Caco-2 (cell line): ENCODE results near the gene CD8A. TPM values are rescaled to one million over a fixed set of nuclear protein-coding genes. Genes with fewer than 3 reads are reported as not detected.
A peak's percentile ranks its signal among the peaks of the same experiment; 100 is the strongest.

Experiments
- BruUV-seq: library from RNA; stranded (reverse); fragments of 400-500 nt; replicated peaks from 2 replicates; lab custom pipeline; 2021; lab: Mats Ljungman, UMichigan
- CTCF ChIA-PET: fragments of 300-600 bp; sonication (Branson Sonifier 250); formaldehyde crosslinking; loops from one replicate; lab custom pipeline; 2022; ENCODE audit warnings: antibody characterized with exemption; lab: Charles Lee
- POLR2A ChIA-PET: fragments of 300-600 bp; sonication (Branson Sonifier 250); formaldehyde crosslinking; loops from one replicate; lab custom pipeline; 2022; ENCODE audit warnings: antibody characterized with exemption; lab: Charles Lee
- DNase-seq, 2 experiments: peaks; one replicate each; pipeline versions ENCODE4 v3.0.0 to v3.0.0-alpha.2; 2020 to 2022
- H3K27me3 ChIP-seq: replicated peaks from 2 replicates; pipeline ENCODE4 v1.6.0; 2011; ENCODE audit warnings: low read length; ENCODE audit not compliant: control insufficient read depth, insufficient read depth
- H3K36me3 ChIP-seq: 2 replicates; pipeline ENCODE4 v1.5.1; 2011; ENCODE audit warnings: low read length; ENCODE audit not compliant: control insufficient read depth, insufficient read depth
- H3K4me1 ChIP-seq: fragments of 250-450 bp; sonication (Bioruptor Pico); 2 replicates; pipeline ENCODE4 v1.5.1; 2020; ENCODE audit warnings: mild to moderate bottlenecking
- H3K4me3 ChIP-seq: 2 replicates; pipeline ENCODE4 v1.5.1; 2011; ENCODE audit warnings: low read depth, mild to moderate bottlenecking, control low read depth, low read length
- H3K9me3 ChIP-seq: fragments of 250-450 bp; sonication (Bioruptor Pico); 2 replicates; pipeline ENCODE4 v1.5.1; 2020; ENCODE audit warnings: mild to moderate bottlenecking, moderate library complexity
- H3K27ac Mint-ChIP-seq: one replicate; pipeline ENCODE4 v1.8.0; 2022; ENCODE audit warnings: mixed read lengths; ENCODE audit not compliant: unreplicated experiment
- H3K27me3 Mint-ChIP-seq: one replicate; pipeline ENCODE4 v1.8.0; 2022; ENCODE audit warnings: mixed read lengths; ENCODE audit not compliant: insufficient read depth, unreplicated experiment
- H3K36me3 Mint-ChIP-seq: one replicate; pipeline ENCODE4 v1.8.0; 2022; ENCODE audit warnings: mild to moderate bottlenecking, mixed read lengths; ENCODE audit not compliant: insufficient read depth, unreplicated experiment
- H3K4me1 Mint-ChIP-seq: one replicate; pipeline ENCODE4 v1.8.0; 2022; ENCODE audit warnings: low read depth, mixed read lengths; ENCODE audit not compliant: unreplicated experiment
- H3K4me3 Mint-ChIP-seq: one replicate; pipeline ENCODE4 v1.8.0; 2022; ENCODE audit warnings: mild to moderate bottlenecking, moderate library complexity, mixed read lengths; ENCODE audit not compliant: unreplicated experiment
- H3K9me3 Mint-ChIP-seq: one replicate; pipeline ENCODE4 v1.8.0; 2022; ENCODE audit warnings: mixed read lengths; ENCODE audit not compliant: unreplicated experiment
- CTCF ChIP-seq, 2 experiments: fragments of 200-600 bp in 1 of 2; IDR thresholded peaks; 1 replicate in 1 of 2; 2 replicates in 1 of 2; pipeline versions ENCODE4 v1.5.1 to v1.8.0; 2011 to 2022; ENCODE audit warnings: antibody characterized with exemption in 1 of 2, control low read depth in 1 of 2, inconsistent platforms in 1 of 2, low read depth in 1 of 2, low read length in 1 of 2, mild to moderate bottlenecking in 1 of 2, moderate library complexity in 1 of 2; ENCODE audit not compliant: insufficient read depth in 1 of 2, severe bottlenecking in 1 of 2, unreplicated experiment in 1 of 2
- intact Hi-C: fragments of 100-400 bp; cut with micrococcal nuclease; formaldehyde crosslinking; loops from one replicate; pipeline ENCODE4 v1.10.0; 2022; ENCODE audit not compliant: unreplicated experiment
- total RNA-seq: library from RNA; stranded (reverse); gene quantifications from 2 replicates; pipeline ENCODE4 v1.2.3, GENCODE V29; 2022

The CD8A gene
- total RNA-seq, 1 experiment from 2014 or later, result 1.6 TPM

DNA sequence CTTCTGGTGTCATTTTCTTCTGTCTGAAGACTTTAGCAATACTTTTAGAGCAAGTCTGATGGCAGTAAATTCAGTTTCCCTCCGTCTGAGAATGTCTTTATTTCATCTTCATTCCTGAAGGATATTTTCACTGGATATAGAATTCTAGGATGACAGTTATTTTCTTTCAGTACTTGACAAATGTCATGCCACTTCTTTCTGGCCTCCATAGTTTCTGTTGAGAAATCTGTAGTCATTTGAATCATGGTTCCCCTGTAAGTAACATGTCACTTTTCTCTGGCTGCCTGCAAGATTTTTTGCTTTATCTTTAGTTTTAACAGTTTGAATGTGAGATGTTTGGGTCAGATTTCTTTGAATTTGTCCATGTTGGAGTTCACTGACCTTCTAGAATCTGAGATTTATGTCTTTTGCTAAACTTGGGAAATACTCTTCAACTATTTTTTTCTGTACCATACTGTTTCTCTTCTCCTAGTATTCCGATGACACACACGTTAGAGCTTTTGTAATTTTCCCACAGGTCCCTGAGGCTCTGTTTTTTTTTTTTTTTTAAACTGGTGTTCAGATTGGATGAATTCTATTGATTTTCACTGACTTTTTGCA lies 40.4 kb downstream of the CD8A start:
- CTCF ChIA-PET, result no interaction called here
- peaks cover 5% of the 10 kb centered on the region; the same call in 1 of the 2 replicates for H3K4me1 ChIP-seq
- BruUV-seq, result no TSS peak
- Mint-ChIP-seq H3K4me3 (no peak overlapping the region), H3K27ac (no peak overlapping the region), H3K4me1 (peaks cover 16% of the 10 kb centered on the region), H3K27me3 (no peaks in the 10 kb centered on the region), H3K36me3 (peaks cover 48% of the 10 kb centered on the region), H3K9me3 (peaks cover 16% of the 10 kb centered on the region)
- DNase-seq, result no peak
- POLR2A ChIA-PET, result no interaction called here
- no peak for TF ChIP-seq CTCF (IDR thresholded peaks at IDR 0.05; ENCODE audit: insufficient read depth in 1 of 2, low read depth in 1 of 2, low read length in 1 of 2, severe bottlenecking in 1 of 2, unreplicated experiment in 1 of 2)
- no peaks in the 10 kb centered on the region; the same call in 1 of the 2 replicates for H3K9me3 ChIP-seq
- H3K36me3 ChIP-seq, result peaks cover 1% of the 10 kb centered on the region; the same call in 1 of the 2 replicates
- H3K4me3 ChIP-seq, result no peak overlapping the region
- no peaks in the 10 kb centered on the region for H3K27me3 ChIP-seq
- intact Hi-C loops, result no loop called here

GRCh38 chr2:86747711-86748639 lies 42.7 kb downstream of the CD8A start:
- no TSS peak for BruUV-seq
- Mint-ChIP-seq H3K9me3 (peaks cover 16% of the 10 kb centered on the region), H3K27me3 (no peaks in the 10 kb centered on the region), H3K27ac (peak overlapping the region; percentile 53), H3K36me3 (peaks cover 27% of the 10 kb centered on the region), H3K4me3 (no peak overlapping the region), H3K4me1 (peaks cover 16% of the 10 kb centered on the region)
- no peak overlapping the region for H3K4me3 ChIP-seq
- no peaks in the 10 kb centered on the region for H3K27me3 ChIP-seq
- peaks cover 1% of the 10 kb centered on the region; the same call in 1 of the 2 replicates for H3K36me3 ChIP-seq
- TF ChIP-seq CTCF (IDR thresholded peaks at IDR 0.05; ENCODE audit: insufficient read depth in 1 of 2, low read depth in 1 of 2, low read length in 1 of 2, severe bottlenecking in 1 of 2, unreplicated experiment in 1 of 2), result no peak
- no peaks in the 10 kb centered on the region; the same call in 1 of the 2 replicates for H3K9me3 ChIP-seq
- ChIA-PET POLR2A (interaction anchor here (1.0 to 1.1 kb wide), 2 partner anchors 306 to 307 kb away, joined by 7 to 8 read pairs; partner anchors contain the start of gene KDM3A), CTCF (interaction anchor here (0.6 to 0.7 kb wide), 2 partner anchors 306 to 351 kb away, joined by 3 to 6 read pairs; no protein-coding TSS in a partner anchor)
- peak in 1 of 2 experiments; percentile 68 for DNase-seq
- H3K4me1 ChIP-seq, result peaks cover 5% of the 10 kb centered on the region; the same call in 1 of the 2 replicates
- intact Hi-C loops, result no loop called here

- CTCF ChIA-PET, result no interaction called here
- H3K4me3 Mint-ChIP-seq, result no peak overlapping the region
- intact Hi-C loops, result no loop called here
Measured at GRCh38 chr2:86746939-86747338, 43.8 kb downstream of the CD8A start.

More at GRCh38 chr2:86746939-86747338, 43.8 kb downstream of the CD8A start:
- Histone ChIP-seq H3K9me3 (no peaks in the 10 kb centered on the region; the same call in 1 of the 2 replicates), H3K4me3 (no peak overlapping the region), H3K27me3 (no peaks in the 10 kb centered on the region), H3K36me3 (peaks cover 1% of the 10 kb centered on the region; the same call in 1 of the 2 replicates), H3K4me1 (peaks cover 5% of the 10 kb centered on the region; the same call in 1 of the 2 replicates)
- POLR2A ChIA-PET, result interaction anchor here (0.5 kb wide), 1 partner anchor 123 kb away, joined by 4 read pairs; the partner anchor contains the start of gene RNF103
- Mint-ChIP-seq H3K36me3 (peaks cover 20% of the 10 kb centered on the region), H3K27ac (no peak overlapping the region), H3K27me3 (no peaks in the 10 kb centered on the region), H3K4me1 (peaks cover 16% of the 10 kb centered on the region), H3K9me3 (peaks cover 16% of the 10 kb centered on the region)
- no TSS peak for BruUV-seq
- DNase-seq, result no peak
- no peak for TF ChIP-seq CTCF (IDR thresholded peaks at IDR 0.05; ENCODE audit: insufficient read depth in 1 of 2, low read depth in 1 of 2, low read length in 1 of 2, severe bottlenecking in 1 of 2, unreplicated experiment in 1 of 2)
